Cardiac muscle cell (in vitro differentiated cells and primary cell): ENCODE measurements around the gene VSIG10L2. TPM values are rescaled to one million over a fixed set of nuclear protein-coding genes. Genes with fewer than 3 reads are reported as not detected.

Experiments used
- DNase-seq, 2 donors: peaks; one replicate each; pipeline versions ENCODE4 v3.0.0 to v3.0.0-alpha.2; 2010 to 2017; ENCODE audit warnings: low read depth in 1 of 2, low spot score in 1 of 2
- H3K27ac ChIP-seq: fragments of 200-600 bp; sonication (generic); 2 replicates; pipeline ENCODE4 v1.5.1; 2016
- H3K27me3 ChIP-seq: fragments of 200-600 bp; sonication (generic); 2 replicates; pipeline ENCODE4 v1.6.0; 2016; ENCODE audit warnings: control low read depth
- H3K36me3 ChIP-seq: fragments of 200-600 bp; sonication (generic); 2 replicates; pipeline ENCODE4 v1.5.1; 2016; ENCODE audit warnings: control low read depth
- H3K4me1 ChIP-seq: fragments of 200-600 bp; sonication (generic); 2 replicates; pipeline ENCODE4 v1.8.1; 2017; ENCODE audit warnings: low read depth, mild to moderate bottlenecking, mixed run types
- H3K4me3 ChIP-seq: fragments of 200-600 bp; sonication (generic); 2 replicates; pipeline ENCODE4 v1.5.1; 2016; ENCODE audit warnings: mild to moderate bottlenecking
- H3K9me3 ChIP-seq: fragments of 200-600 bp; sonication (generic); 2 replicates; pipeline ENCODE4 v1.5.1; 2017; ENCODE audit warnings: low read depth, mild to moderate bottlenecking, control low read depth
- CTCF ChIP-seq: IDR thresholded peaks from 2 replicates; pipeline ENCODE4 v1.5.1; 2012; ENCODE audit warnings: low read depth, mild to moderate bottlenecking, low read length
- polyA plus RNA-seq: library from polyadenylated mRNA; unstranded; fragments of >200 nt; fragmentation: Nextera tagmentation; extraction: Ambion mirVana; gene quantifications from 2 replicates; pipeline ENCODE4 v1.2.1, GENCODE V29; 2016
- total RNA-seq: library from RNA; depleted of rRNA; stranded (reverse); fragments of >200 nt; gene quantifications from 2 replicates; pipeline ENCODE4 v1.2.3, GENCODE V29; 2016

VSIG10L2 gene
- total and polyA plus RNA-seq, 2 experiments from 2014 or later: not detected

- Histone ChIP-seq H3K27ac (no peak overlapping the region), H3K36me3 (no peaks in the 10 kb centered on the region), H3K27me3 (no peaks in the 10 kb centered on the region), H3K4me3 (no peak overlapping the region), H3K9me3 (no peaks in the 10 kb centered on the region), H3K4me1 (peaks cover 2% of the 10 kb centered on the region)
- DNase-seq: peak in 1 of 2 donors; percentile 73
- TF ChIP-seq CTCF: no peak
These were observed 10.7 kb downstream of the VSIG10L2 start for GRCh38 chr11:125956391-125957134.

- Histone ChIP-seq H3K36me3 (no peaks in the 10 kb centered on the region), H3K4me3 (no peak overlapping the region), H3K27me3 (no peaks in the 10 kb centered on the region), H3K27ac (no peak overlapping the region), H3K9me3 (no peaks in the 10 kb centered on the region), H3K4me1 (no peaks in the 10 kb centered on the region)
- no peak for DNase-seq
- TF ChIP-seq CTCF: no peak
These were observed 11.9 kb downstream of the VSIG10L2 start for GRCh38 chr11:125957618-125958332.

GRCh38 chr11:125958872-125959400, 13.1 kb downstream of the VSIG10L2 start:
- no peak overlapping the region for H3K27ac ChIP-seq
- H3K4me3 ChIP-seq: no peak overlapping the region
- no peak for TF ChIP-seq CTCF
- no peaks in the 10 kb centered on the region for H3K27me3 ChIP-seq
- no peaks in the 10 kb centered on the region for H3K36me3 ChIP-seq
- no peaks in the 10 kb centered on the region for H3K9me3 ChIP-seq
- peaks cover 3% of the 10 kb centered on the region for H3K4me1 ChIP-seq
- DNase-seq: no peak

GRCh38 chr11:125959511-125959910, 13.7 kb downstream of the VSIG10L2 start:
- TF ChIP-seq CTCF: no peak
- Histone ChIP-seq H3K36me3 (no peaks in the 10 kb centered on the region), H3K27ac (no peak overlapping the region)

GRCh38 chr11:125959931-125960330, 14.1 kb downstream of the VSIG10L2 start:
- Histone ChIP-seq H3K36me3 (no peaks in the 10 kb centered on the region), H3K9me3 (no peaks in the 10 kb centered on the region), H3K4me1 (peaks cover 13% of the 10 kb centered on the region), H3K27ac (no peak overlapping the region), H3K27me3 (no peaks in the 10 kb centered on the region), H3K4me3 (no peak overlapping the region)
- TF ChIP-seq CTCF: no peak
- DNase-seq: no peak

More at GRCh38 chr11:125959511-125959910, 13.7 kb downstream of the VSIG10L2 start:
- Histone ChIP-seq H3K9me3 (no peaks in the 10 kb centered on the region), H3K4me3 (no peak overlapping the region), H3K4me1 (peaks cover 8% of the 10 kb centered on the region), H3K27me3 (no peaks in the 10 kb centered on the region)
- DNase-seq: no peak
